HG02759 (cell line): ENCODE data around the gene ABI1.
"Not testable (repeated sequence)": the region's sequence is repeated elsewhere in the genome, so short reads cannot be mapped to it uniquely, and the experiment has no call there.

ENCODE experiments used
- ATAC-seq: cut with Tn5 transposase; IDR thresholded peaks from one replicate; pipeline ENCODE4 v1.9.1; 2021; ENCODE audit warnings: mild to moderate bottlenecking, moderate library complexity; ENCODE audit not compliant: unreplicated experiment

Gene ABI1

GRCh38 chr10:26860443-26861204 lies at the start of gene ABI1:
ABI1 (minus strand) TSS chr10:26860958; CDS start chr10:26860863, 95 bp downstream.
- peak; percentile 80 for ATAC-seq

- ATAC-seq: no peak
Measured at GRCh38 chr10:26909753-26910152, 49.0 kb upstream of the ABI1 start.

- ATAC-seq: not testable (repeated sequence)
Measured at GRCh38 chr10:26905253-26905781, 44.6 kb upstream of the ABI1 start.

DNA sequence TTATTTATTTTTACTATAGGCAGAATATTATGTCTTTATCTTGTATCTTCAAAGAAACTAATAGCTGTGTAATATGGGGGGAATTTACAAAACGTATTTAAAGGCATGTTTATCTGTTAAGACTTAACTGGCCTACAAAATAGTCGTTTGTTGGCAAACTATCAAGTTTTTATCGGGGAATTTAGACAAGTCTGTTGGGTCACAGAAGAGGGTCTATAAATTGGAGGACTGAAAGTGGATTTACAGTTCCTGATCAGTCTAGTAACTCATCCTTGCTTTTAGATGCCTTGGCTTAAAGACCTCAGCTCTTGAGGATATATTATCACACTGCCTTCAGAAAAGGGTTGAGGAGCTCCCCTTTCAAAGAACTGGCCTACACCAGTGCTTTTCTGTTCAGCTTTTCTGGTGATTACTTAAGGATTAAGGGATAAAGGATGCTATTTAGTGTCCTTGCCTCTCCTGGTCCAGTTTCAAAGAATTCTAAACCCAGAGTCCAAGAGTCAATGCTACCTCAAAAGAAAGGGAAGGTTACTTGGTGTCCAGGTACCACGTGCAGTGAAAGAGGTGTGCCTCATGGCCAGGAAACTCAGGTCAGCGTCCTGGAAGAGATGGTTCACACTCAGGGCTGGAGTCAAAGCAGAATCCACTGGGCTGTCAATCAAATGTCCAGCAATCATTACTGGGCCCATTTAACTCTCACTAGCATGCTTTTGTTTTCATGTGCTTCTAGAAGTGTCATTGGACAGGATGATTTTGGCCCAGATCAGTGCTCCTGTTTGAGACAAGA lies 42.9 kb upstream of the ABI1 start:
- ATAC-seq: no peak

- not testable (repeated sequence) for ATAC-seq
Measured at GRCh38 chr10:26892306-26892923, 31.7 kb upstream of the ABI1 start.

DNA sequence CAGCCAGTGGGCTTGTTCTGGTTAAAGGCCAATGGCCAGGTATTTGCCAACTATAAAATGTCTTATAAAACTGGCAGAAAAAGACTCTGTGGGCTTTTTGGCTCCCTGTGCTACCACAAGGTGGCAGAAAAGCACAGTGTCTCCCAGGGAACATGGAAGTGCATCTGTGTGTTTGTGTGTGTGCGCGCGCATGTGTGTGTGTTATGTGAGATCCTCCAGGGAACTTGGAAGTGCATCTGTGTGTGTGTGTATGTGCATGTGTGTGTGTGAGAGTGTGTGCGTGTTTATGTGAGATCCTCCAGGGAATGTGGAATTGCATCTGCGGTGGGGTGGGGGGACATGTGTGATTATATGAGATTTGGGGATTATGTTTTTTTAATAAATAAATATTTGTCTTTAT lies 30.2 kb upstream of the ABI1 start:
- peak; percentile 45 for ATAC-seq

DNA sequence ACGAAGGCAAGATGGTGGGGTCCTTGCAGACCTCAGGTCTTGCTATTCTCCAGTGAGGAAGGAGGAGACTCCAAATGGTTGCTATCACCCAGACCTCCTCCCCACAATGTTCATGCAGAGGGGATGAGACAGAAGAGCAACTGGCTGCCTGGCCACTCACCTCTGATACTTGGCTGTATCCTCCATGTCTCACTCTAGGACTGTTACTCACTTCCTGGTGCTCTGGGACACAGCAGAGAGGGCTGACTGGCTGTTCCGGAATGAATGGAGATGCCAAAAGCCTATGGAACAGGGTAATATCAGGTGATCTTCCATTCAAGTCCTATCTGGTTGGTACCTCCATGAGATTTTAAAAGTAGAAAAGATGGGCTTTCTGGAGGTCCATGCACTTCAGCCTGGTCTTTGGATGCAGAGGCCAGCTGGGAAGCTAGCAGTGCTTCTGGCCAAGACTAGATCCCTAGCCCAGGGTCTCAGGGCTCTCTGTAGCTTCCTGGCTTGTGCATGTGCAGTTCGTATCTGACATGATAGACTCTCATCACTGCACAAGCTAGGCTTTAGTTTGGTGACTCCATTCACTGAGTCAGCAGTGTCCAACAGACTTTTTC lies 27.0 kb upstream of the ABI1 start:
- no peak for ATAC-seq

- ATAC-seq: peak; percentile 61
Measured at GRCh38 chr10:26881600-26882331, 21.0 kb upstream of the ABI1 start.

DNA sequence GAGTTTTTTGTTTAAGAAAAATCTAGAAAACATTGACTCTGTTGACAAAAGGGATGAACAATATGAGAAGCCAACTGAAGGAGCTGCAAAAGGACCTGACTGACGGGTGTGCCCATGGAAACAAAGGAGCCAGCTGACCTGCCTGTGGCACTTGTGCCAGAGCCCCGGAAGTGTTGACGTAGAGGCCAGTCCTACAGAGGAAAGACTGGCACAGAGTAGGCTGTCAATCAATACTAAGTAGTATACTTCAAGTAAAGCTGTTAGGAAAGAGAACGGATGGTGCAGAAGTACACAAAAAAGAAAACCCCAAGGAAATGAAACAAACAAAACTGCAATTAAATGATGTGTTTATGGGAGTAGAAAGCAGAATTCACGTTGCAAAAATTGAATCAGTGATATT lies 19.0 kb upstream of the ABI1 start:
- ATAC-seq: no peak

DNA sequence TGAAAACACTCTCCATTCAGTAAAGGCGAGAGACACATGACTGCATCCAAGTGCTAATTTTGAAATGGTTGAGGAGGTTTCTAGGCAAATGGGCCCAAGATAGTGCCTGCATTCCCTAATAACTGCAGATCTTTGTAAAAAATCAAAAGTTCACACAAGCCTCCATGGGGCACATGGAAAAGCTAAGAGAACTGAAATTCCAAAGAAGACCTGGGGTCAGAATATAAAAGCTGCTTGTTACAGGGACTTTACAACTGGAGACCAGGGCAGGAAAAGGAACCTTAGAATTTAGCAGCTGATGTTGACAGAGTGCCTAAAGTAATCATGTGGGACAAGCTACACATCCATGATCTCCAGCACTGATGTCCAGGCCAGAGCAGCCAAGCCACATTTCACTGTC lies 10.0 kb upstream of the ABI1 start:
- no peak for ATAC-seq

DNA sequence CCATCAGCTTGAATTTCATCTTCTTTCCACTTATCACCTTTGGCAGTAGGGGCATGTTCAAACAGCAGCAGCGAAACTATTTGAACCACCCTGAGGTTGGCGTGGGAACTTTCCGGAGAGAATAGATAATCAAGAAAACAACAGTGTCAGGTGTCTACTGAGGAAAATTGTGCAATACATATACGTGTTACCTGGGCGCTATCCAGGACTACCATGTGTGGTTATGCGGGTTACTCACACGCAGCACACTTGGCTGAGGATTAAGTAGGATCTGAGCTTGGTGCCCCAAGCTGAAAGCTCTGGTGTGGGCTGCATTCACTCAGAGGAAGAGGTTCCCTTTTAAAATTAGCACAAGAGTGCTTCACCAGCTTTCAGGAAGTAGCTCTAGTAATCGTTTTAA lies 8.8 kb upstream of the ABI1 start:
- ATAC-seq: no peak

DNA sequence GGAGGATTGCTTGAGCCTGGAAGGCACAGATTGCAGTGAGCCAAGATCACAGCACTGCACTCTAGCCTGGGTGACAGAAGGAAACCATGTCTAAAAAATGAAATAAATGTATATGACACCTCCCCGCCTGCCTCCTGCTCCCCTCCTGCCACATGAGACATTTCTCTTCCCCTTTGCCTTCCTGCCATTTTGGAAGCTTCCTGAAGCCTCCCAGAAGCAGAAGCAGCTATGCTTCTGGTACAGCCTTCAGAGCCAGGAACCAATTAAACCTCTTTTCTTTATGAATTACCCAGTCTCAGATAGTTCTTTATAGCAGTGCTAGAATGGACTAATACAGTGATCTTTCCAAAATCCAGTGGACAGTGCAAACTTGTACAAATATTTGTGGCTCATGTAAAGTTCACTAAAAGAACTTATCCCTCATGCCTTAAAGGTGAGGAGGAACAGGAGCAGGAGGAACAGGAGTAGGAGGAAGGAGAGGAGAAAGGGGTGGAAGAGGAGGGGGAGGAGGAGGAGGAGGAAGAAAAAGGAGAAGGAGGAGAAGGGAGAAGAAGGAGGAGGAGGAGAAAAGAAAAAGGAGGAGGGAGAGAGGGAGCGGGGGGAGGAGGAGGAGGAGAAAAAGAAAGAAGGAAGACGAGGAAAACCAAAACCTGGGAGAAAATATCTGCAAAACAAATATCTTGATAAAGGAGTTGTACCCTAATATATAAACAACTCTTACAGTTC lies 2.8 kb upstream of the ABI1 start:
- ATAC-seq: no peak

DNA sequence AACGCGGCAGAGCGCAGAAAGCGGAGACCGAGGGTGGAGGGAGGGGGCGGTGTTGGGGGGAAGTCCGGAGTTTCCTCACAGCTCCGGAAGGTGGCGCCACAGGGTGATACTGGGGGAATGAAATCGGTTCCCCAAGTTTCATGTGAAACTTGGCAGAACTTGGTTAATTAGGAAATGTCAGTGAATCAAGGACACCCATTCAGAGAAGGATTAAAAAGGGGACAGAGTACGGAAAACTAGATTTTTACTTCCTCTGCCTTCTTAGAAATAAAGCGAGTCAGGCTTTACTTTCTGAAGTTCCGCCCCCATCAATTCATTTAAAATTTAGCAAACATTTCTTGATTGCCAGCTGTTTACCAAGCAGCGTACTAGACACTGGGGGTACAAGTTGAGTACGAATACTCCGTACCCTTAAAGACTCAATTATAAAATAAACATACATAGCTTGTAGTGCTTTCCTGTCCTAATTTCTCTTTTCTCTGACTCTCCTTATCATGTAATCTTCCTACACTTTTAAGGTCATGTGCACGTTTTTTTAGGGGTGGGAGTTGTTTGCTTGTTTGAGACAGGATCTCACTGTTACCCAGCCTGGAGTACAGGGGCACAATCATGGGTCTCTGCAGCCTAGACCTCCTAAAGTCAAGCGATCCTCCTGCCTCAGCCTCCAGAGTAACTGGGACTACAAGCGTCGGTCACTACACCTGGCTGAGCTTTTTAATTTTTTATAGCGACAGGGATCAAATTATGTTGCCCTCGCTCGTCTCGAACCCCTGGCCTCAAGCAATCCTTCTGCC lies 644 bp upstream of the ABI1 start:
- ATAC-seq: no peak

- ATAC-seq: peak; percentile 16
Measured at GRCh38 chr10:26860102-26860442, 686 bp downstream of the ABI1 start.

DNA sequence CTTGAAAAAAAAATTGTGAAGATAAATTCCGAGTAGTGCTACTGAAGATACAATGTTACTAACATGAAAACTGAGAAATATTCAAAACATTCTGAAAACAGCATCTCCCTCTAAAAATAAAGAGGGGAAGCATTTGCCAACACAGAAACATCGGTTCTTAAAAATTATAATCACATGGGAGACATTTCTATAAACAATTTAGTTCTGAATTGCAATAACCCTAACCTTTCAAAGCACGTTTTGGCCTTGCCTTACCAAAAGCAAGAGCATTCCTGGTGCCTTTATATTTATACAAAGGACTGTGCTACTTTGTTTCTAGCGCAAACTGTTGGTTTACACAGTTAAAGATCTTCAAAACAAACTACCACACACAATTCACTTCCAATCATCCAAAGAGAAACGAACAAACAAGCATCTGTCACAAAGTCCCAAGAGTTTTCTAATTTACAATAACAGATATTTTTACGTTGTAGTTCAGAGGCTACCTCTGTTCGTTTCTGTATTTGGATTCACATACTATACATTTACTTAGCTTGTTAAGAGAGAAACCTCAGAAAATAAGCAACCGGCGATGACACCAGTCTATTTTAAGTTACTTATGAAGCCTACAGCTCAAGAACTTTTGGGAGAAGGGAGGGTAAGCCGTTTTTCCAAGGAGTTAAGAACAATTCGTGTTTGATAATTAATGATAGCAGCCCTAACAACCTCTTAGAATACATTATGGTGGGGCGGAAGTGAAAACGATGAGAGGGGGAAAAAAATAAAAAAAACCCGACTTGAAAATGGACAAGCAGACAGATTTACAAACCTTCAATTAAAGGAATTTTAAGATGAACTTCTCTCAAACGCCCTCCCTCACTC lies 1.3 kb downstream of the ABI1 start:
- no peak for ATAC-seq

DNA sequence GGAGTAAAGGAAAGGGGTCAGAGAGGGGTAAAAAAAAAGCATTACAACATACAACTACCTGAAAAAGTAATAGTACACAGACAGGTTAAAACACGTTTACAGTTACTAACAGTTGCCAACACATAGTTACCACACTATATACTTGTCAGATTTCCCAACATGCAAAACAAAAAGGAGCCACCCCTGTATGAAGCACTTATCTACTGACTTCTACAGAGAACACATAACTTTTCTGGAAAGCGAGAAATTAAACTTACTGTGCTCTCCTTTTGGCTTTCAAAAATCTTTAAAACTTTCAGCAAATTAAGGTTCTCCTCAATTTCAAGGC lies 2.1 kb downstream of the ABI1 start:
- ATAC-seq: no peak

DNA sequence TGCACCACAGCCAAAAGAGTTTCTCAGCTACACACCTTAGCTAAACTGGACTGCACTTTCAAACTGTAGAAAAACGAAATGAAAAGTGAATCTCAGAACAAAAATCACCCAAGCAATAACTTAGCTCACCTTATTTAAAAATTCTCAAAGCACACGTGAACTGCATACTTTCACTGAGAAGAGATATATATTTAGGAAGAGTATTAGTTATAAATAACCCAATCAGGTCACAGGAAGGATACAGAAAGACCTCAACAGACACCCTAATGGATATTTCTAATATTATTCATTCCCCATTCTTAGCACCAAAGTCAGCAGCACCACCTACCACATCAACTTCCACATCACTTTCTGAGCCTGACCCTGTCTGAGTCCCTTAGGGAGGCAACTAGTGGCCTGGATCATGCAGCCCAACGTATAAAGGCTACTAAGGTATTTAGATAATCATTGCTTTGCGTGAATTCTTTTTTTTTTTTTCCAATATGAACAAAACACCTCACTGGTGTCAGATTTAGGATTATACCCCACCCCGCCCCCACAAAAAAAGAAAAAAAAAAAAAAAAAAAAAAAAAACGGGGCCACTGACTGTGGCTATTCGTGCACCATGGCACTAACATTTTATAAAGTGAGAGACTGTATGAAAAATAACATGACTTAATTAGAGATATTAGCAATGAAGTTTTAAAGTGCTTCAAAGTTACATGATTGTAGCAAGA lies 2.6 kb downstream of the ABI1 start:
- no peak for ATAC-seq

DNA sequence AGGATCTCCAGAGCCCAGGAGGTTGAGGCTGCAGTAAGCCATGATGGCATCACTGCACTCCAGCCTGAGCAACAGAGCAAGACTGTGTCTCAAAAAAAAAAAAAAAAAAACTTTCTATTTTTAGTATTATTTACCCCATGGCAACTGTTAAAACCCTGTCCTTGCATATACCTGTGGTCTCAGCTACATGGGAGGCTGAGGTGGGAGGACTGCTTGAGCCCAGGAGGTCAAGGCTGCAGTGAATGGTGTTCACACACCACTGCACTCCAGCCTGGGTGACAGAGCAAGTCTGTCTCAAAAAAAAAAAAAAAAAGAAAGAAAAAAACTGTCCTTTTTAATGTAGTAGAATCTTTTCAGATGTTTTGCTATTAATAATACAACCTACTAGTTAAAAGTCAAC lies 3.2 kb downstream of the ABI1 start:
- ATAC-seq: not testable (repeated sequence)
